GM18502 (cell line): ENCODE data around the gene HNRNPH3.

Experiments
- ATAC-seq: cut with Tn5 transposase; IDR thresholded peaks from one replicate; pipeline ENCODE4 v1.9.1; 2021; ENCODE audit warnings: mild to moderate bottlenecking; ENCODE audit not compliant: unreplicated experiment, poor library complexity

HNRNPH3 gene

GRCh38 chr10:68330852-68331454 is 911 bp upstream of the HNRNPH3 start:
- ATAC-seq, result no peak

DNA sequence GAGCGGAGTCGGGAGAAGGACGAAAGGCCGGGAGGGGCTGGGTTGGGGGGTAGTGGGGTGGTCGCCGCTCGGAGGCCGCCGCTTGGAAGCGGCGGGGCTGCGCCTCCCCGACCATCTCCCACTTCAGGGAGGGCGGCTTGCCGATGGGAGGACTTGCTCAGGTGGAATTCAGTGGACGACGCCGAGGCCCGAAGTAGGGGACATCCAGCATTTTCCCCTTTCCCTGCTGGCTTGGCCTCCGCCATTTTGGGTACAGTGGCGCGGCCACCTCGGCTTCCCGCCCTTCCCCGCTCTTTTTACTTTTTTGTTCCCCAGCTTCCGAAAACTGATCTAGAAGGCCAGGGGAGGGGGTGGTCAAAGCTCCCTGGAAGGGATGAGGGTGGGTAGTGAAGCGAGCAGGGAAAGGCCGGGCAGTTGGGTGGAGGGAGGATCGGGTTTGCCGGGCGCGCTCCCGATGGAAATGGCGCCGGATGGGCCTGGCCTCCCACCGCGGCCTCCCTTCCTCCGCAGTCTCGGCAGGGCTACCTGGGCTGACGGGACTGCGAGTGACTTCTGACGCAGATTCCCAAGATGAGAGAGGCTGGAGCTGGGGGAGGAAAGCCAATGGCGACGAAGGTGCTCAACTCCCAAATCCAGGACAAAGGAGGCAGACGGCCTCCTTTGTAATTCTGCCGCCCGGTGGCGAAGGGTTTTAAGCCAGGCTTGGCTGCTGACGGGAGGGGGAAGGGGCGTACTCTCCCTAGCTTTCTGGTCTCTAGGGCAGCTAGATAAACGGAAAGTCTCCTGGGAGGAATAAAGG is 594 bp downstream of the HNRNPH3 start, which contains the start of gene PBLD:
Gene PBLD, minus strand, starts transcription at position 670 of the 799 bp plus-strand sequence. CDS start 26,084 bp downstream, outside the sequence.
- ATAC-seq, result peak; percentile 28

DNA sequence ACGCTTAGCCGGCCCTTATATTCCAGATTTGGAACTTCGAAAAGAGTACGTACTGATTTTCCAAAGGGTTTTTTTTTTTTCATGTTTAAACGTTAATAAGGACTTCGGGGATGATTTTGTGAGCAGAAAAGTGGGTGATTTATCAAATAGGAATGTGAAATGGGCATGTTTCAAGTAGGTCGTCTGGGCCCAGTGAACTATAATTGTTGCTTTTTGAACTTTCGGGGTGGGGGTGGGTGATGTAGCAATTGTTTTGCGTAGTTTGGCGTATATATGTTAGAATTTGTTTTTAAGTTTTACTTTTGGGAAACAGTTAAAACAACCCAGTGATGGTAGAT is 1.2 kb downstream of the HNRNPH3 start:
- no peak for ATAC-seq

DNA sequence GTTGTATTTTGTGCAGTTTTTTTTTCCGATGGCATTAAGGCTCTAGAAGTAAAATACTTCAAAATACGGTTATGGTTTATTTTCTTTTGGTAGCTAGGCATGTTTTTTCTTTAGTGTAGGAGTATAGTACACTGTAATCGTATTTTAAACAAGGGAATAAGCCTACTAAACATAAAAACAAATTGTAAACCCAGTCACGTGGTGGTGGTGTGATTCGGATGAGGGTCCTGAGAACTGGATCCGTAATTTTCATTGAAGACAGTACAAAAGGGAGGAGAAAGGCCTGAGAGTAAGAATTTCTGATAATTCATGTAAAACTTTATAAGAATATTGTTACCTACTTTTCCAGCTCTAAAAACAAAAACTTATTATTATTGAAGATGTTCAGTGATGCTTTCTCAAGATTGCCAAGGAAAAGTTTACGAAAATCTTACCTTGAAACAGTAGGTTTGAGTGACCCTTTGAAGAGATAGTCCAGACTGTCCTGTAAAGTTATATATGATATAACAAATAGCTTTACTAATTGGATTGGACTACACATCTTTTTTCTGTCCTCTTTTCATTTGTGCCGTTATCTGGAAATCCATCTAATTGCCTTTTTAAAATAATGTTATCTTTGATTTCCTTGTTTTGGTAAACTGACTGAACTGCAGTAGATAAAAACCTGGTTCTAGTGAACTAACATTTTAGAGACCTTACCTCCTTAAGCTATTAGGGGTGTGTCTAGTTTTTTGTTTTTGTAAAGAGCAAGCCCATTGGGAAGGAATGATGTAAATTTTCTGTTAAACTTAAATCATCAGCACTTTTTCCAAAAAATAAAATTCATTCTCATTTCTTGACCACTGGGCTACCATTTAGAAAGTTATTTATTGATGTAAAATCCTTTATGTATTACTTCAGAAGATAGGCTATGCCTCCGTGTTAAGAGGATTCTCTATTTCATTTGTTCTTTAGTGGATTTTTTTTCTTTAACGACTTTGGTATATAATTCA is 1.9 kb downstream of the HNRNPH3 start:
- ATAC-seq, result no peak

DNA sequence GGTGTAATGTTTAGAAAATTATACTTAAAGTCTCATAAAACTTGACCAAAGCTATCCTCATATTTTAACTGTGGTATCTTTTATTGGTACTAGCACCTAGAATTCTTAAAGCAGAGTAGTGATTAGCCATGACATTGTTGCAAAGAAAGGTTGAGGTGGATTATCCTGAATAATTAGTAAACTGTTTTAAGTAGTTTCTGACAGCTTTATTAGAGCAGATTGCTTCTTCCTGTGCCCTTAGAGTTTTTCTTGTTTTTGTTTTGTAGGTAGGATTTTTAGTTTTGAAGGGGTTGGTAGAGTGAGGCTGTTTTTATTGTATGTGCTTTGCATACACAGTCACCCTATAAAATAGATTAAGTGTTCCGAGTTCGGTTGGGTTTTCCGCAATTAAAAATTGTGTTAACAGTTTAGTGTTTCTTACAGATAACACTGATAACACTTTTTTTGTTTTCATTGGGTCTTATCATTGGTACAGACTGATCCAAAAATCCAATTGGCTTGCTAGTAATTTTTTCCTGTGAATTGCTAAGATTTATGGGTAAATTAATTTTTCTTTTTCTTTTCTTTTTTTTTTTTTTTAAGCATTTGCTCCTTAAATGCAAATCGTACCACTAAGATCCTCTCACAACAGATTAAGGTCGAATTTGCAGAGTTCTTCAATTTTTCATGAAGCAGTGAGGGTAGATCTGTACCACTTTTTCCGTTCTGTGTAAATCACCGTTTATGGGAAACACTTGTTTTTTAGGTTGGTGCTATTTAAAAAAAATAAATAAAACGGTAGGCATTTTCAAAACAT is 3.0 kb downstream of the HNRNPH3 start:
- ATAC-seq, result no peak

- no peak for ATAC-seq
Measured at GRCh38 chr10:68336754-68337351, 5.0 kb downstream of the HNRNPH3 start.

GRCh38 chr10:68340358-68341080 is 8.7 kb downstream of the HNRNPH3 start:
- ATAC-seq, result no peak

DNA sequence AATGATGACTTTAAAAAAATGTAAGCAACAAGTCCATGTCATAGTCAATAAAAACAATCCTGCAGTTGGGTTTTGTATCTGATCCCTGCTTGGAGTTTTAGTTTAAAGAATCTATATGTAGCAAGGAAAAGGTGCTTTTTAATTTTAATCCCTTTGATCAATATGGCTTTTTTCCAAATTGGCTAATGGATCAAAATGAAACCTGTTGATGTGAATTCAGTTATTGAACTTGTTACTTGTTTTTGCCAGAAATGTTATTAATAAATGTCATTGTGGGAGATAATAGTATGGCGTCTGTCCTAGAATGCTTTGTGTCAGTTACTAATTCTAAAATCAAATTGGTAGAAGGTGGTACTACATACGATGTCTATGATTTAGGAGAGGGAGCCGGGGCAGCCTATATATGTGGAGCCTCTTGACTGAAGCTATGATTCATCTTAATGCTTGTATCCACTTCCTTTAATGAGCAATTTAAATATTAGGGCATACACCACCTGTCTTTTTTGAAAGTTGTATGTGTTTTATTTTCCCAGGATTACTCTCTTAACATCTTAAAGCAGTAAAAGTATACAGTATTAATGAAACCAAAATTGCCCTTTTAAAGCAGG is 11.1 kb downstream of the HNRNPH3 start:
- ATAC-seq, result no peak

GRCh38 chr10:68345621-68346020 is 13.8 kb downstream of the HNRNPH3 start:
- ATAC-seq, result no peak

DNA sequence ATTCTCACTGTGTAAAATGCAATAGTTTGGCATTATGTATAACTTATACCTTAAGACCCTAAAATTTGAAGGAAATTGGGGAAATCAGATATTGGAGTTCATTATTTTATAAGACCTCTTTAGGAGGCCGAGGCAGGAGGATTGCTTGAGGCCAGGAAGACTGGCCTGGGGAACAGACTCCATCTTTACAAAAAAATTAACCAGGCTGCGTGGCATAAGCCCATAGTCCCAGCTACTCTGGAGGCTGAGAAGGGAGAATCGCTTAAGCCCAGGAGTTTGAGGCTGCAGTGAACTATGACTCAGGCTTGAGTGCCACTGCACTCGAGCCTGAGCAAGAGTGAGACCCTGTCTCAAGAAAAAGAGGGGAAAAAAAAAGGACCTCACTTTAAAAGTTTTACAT is 14.9 kb downstream of the HNRNPH3 start:
- no peak for ATAC-seq

DNA sequence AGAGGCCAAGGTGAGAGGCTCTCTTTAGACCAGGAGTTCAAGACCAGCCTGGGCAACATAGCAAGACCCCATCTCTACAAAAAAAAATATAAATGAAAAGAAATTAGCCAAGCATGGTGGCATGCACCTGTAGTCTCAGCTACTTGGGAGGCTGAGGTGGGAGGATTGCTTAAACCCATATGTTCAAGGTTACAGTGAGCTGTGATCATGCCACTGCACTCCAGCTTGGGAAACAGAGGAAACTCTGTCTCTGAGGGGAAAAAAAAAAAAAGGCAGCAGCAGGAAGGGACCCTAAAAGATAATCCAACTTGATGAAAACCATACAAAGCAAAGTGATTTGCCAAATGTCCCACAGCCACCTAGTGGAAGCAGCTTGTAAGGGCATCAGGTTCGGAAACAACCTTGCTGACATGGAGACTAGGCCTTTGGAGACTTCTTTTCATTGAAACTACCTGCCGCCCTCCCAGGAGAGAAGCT is 16.4 kb downstream of the HNRNPH3 start:
- ATAC-seq, result peak; percentile 66

GRCh38 chr10:68353537-68353936 is 21.7 kb downstream of the HNRNPH3 start:
- ATAC-seq, result no peak

DNA sequence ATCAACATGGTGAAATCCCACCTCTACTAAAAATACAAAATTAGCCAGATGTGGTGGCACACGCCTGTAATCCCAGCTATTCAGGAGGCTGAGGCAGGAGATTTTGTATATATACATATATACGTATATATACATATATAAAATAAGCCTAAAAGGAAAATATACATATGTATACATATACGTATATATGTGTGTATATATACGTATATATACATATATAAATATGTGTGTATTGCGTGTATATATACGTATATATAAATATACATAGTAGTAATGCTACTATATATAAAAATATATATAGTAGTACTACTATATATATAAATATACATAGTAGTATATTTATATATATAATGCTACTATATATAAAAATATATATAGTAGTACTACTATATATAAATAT is 27.3 kb downstream of the HNRNPH3 start:
- no peak for ATAC-seq

DNA sequence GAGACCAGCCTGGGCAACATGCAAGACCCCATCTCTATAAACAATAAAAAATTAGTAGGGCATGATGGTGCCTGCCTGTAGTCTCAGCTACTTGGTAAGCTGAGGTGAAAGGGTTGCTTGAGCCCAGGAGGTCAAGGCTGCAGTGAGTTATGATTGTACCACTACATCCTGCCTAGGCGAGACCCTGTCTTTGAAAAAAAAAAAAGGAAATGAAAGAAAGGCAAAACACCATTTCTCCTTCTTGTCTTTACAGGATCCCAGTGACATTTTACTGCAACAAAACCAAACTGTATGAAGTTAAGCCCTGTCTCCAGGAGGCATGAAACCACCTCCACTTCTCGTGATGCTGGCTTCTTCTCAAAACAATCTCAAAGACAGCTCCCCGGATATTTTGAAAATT is 30.7 kb downstream of the HNRNPH3 start:
- no peak for ATAC-seq

GRCh38 chr10:68364101-68364886 is 32.4 kb downstream of the HNRNPH3 start:
- no peak for ATAC-seq

GRCh38 chr10:68365611-68366010 is 33.7 kb downstream of the HNRNPH3 start:
- no peak for ATAC-seq

DNA sequence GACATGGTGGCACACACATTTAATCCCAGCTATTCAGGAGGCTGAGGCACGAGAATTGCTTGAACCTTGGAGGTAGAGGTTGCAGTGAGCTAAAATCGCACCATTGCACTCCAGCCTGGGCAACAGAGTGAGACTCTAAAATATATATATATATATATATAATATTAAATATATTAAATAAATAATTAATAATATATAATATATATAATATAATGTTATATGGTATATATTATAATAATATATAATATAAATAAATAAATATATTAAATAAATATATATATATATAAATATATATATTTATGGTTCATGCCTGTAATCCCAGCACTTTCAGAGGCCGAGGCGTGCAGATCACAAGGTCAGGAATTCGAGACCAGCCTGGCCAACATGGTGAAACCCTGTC is 34.7 kb downstream of the HNRNPH3 start:
- ATAC-seq, result no peak

GRCh38 chr10:68367121-68367520 is 35.3 kb downstream of the HNRNPH3 start:
- no peak for ATAC-seq
